SK-N-SH (cell line): ENCODE measurements around the gene ARID1A.

Experiments
- POLR2AphosphoS5 ChIP-seq: IDR thresholded peaks from 2 replicates; pipeline ENCODE4 v1.6.1; 2012; ENCODE audit warnings: low read depth, low read length
- YY1 ChIP-seq: IDR thresholded peaks from 2 replicates; pipeline ENCODE4 v1.4.0; 2012; ENCODE audit warnings: low read depth, mild to moderate bottlenecking

- TF ChIP-seq POLR2AphosphoS5 (no peak), YY1 (no peak)
Measured at GRCh38 chr1:26784886-26785285, 89.1 kb downstream of the ARID1A start.
